Glutamatergic neuron (in vitro differentiated cells): Measurements from ENCODE around the gene CHD3. TPM values are rescaled to one million over a fixed set of nuclear protein-coding genes. Genes with fewer than 3 reads are reported as not detected.

ENCODE experiments used
- DNase-seq: peaks from one replicate; pipeline ENCODE4 v3.0.0; 2022
- H3K27ac Mint-ChIP-seq: one replicate; pipeline ENCODE4 v1.8.0; 2020; ENCODE audit warnings: mild to moderate bottlenecking, mixed read lengths, inconsistent platforms; ENCODE audit not compliant: unreplicated experiment
- H3K27me3 Mint-ChIP-seq: one replicate; pipeline ENCODE4 v1.8.0; 2020; ENCODE audit warnings: mild to moderate bottlenecking, moderate library complexity, mixed read lengths, inconsistent platforms; ENCODE audit not compliant: unreplicated experiment
- H3K36me3 Mint-ChIP-seq: one replicate; pipeline ENCODE4 v1.8.0; 2020; ENCODE audit warnings: mild to moderate bottlenecking, mixed read lengths, inconsistent platforms; ENCODE audit not compliant: unreplicated experiment
- H3K4me1 Mint-ChIP-seq: one replicate; pipeline ENCODE4 v1.8.0; 2020; ENCODE audit warnings: mild to moderate bottlenecking, low read depth, mixed read lengths, inconsistent platforms; ENCODE audit not compliant: unreplicated experiment
- H3K4me3 Mint-ChIP-seq: one replicate; pipeline ENCODE4 v1.8.0; 2020; ENCODE audit warnings: mild to moderate bottlenecking, mixed read lengths, inconsistent platforms; ENCODE audit not compliant: unreplicated experiment
- H3K9me3 Mint-ChIP-seq: one replicate; pipeline ENCODE4 v1.8.0; 2020; ENCODE audit warnings: mild to moderate bottlenecking, moderate library complexity, mixed read lengths, inconsistent platforms; ENCODE audit not compliant: unreplicated experiment
- CTCF ChIP-seq: fragments of 200-600 bp; sonication (generic); IDR thresholded peaks from one replicate; pipeline ENCODE4 v1.5.0; 2021; ENCODE audit not compliant: partially characterized antibody, unreplicated experiment
- total RNA-seq: library from RNA; stranded (reverse); fragmentation: NEBNext Ultra II Directional; extraction: Animal tissue kit (Norgen Biotek cat#: 25700); gene quantifications from one replicate; pipeline ENCODE4 v1.2.1, GENCODE V29; 2021; ENCODE audit not compliant: unreplicated experiment

The CHD3 gene
- total RNA-seq, 1 donor from 2014 or later = 129 TPM

GRCh38 chr17:7852919-7853690 lies 35.5 kb upstream of the CHD3 start:
- no peak for TF ChIP-seq CTCF
- H3K27me3 Mint-ChIP-seq = peaks cover 30% of the 10 kb centered on the region
- peaks cover 19% of the 10 kb centered on the region for H3K9me3 Mint-ChIP-seq
- no peak overlapping the region for H3K27ac Mint-ChIP-seq
- peaks cover 18% of the 10 kb centered on the region for H3K4me1 Mint-ChIP-seq
- no peaks in the 10 kb centered on the region for H3K36me3 Mint-ChIP-seq
- no peak overlapping the region for H3K4me3 Mint-ChIP-seq
- no peak for DNase-seq

GRCh38 chr17:7853691-7854038 lies 34.9 kb upstream of the CHD3 start:
- Mint-ChIP-seq H3K4me1 (peaks cover 20% of the 10 kb centered on the region), H3K27ac (peak overlapping the region; percentile 76), H3K4me3 (peak overlapping the region; percentile 75), H3K9me3 (peaks cover 19% of the 10 kb centered on the region), H3K27me3 (peaks cover 28% of the 10 kb centered on the region), H3K36me3 (no peaks in the 10 kb centered on the region)
- no peak for TF ChIP-seq CTCF
- DNase-seq = peak; percentile 40

- Mint-ChIP-seq H3K4me3 (peak overlapping the region; percentile 75), H3K9me3 (peaks cover 19% of the 10 kb centered on the region), H3K36me3 (no peaks in the 10 kb centered on the region), H3K4me1 (peaks cover 22% of the 10 kb centered on the region), H3K27ac (peak overlapping the region; percentile 76), H3K27me3 (peaks cover 28% of the 10 kb centered on the region)
- TF ChIP-seq CTCF = no peak
- DNase-seq = no peak
Measured at GRCh38 chr17:7854078-7854777, 34.4 kb upstream of the CHD3 start.

GRCh38 chr17:7854851-7855659 lies 33.5 kb upstream of the CHD3 start, which contains the start of gene TMEM88:
TSS of gene TMEM88 (plus strand) at chr17:7855066. CDS start at chr17:7855075, 9 bp downstream.
- DNase-seq = peak; percentile 53
- Mint-ChIP-seq H3K4me3 (peak within 1 kb of the TSS; percentile 75), H3K9me3 (peaks cover 15% of the 10 kb centered on the region), H3K36me3 (no peaks in the 10 kb centered on the region), H3K27me3 (peaks cover 26% of the 10 kb centered on the region), H3K27ac (peak within 1 kb of the TSS; percentile 76), H3K4me1 (peaks cover 22% of the 10 kb centered on the region)
- TF ChIP-seq CTCF = peak; percentile 11
